ENCODE measurements around the gene IQGAP1. TPM values are rescaled to one million over a fixed set of nuclear protein-coding genes. Genes with fewer than 3 reads are reported as not detected.

The IQGAP1 gene
- polyA plus RNA-seq, 3 donors: 140 to 276 (median 207) TPM

GRCh38 chr15:90411176-90411575 is 23.1 kb downstream of the IQGAP1 start:
- WGBS (ENCODE audit: insufficient coverage): 80% methylated on average over 1 of the region's 2 CpGs
- Histone ChIP-seq H3K36me3 (replicated peaks in 1 of 2; ENCODE audit: control insufficient read depth in 1 of 2, insufficient read depth in 2 of 2, low read length in 2 of 2) (no peaks in the 10 kb centered on the region), H4K20me1 (ENCODE audit: insufficient read depth, low read length) (peaks cover 70% of the 10 kb centered on the region), H3K9me3 (replicated peaks in 1 of 2; ENCODE audit: control insufficient read depth in 1 of 2, insufficient read depth in 1 of 2, low read length in 2 of 2) (no peaks in the 10 kb centered on the region), H3K79me2 (ENCODE audit: insufficient read depth, low read length) (peaks cover 100% of the 10 kb centered on the region), H3K27me3 (ENCODE audit: control insufficient read depth in 2 of 2, insufficient read depth in 2 of 2, low read length in 2 of 2) (no peaks in the 10 kb centered on the region), H3K4me2 (replicated peaks; ENCODE audit: extremely low read depth, low read length, poor library complexity, severe bottlenecking) (peak overlapping the region; percentile 81), H3K27ac (ENCODE audit: low read depth in 1 of 2, low read length in 2 of 2) (peak overlapping the region; percentile 71 to 84), H3K4me3 (replicated peaks in 1 of 3; ENCODE audit: low read depth in 2 of 3, low read length in 3 of 3) (peak overlapping the region in 1 of 3 experiments; percentile 67), H2AFZ (ENCODE audit: insufficient read depth, low read depth, low read length, poor library complexity, severe bottlenecking) (no peak overlapping the region), H3K4me1 (ENCODE audit: control insufficient read depth in 1 of 2, insufficient read depth in 2 of 2, low read length in 2 of 2) (peaks cover 82 to 86% of the 10 kb centered on the region in 2 donors), H3K9ac (ENCODE audit: insufficient read depth, low read length, poor library complexity, severe bottlenecking) (no peak overlapping the region)
- Mint-ChIP-seq H3K36me3 (peaks cover 26 to 33% of the 10 kb centered on the region in 2 donors), H3K4me1 (peaks cover 88% of the 10 kb centered on the region), H3K27ac (peak overlapping the region; percentile 90 to 97 (median 95)), H3K9me3 (peaks cover 0 to 10% (median 4%) of the 10 kb centered on the region in 7 donors), H3K27me3 (ENCODE audit: low read depth in 3 of 3) (peaks cover 0 to 3% (median 1%) of the 10 kb centered on the region in 3 donors), H3K4me3 (peak overlapping the region in 1 of 2 donors; percentile 9)
- no peak for TF ChIP-seq CTCF (IDR thresholded peaks at IDR 0.05)
- DNase-seq: no peak
- intact Hi-C loops (cut with micrococcal nuclease): loop anchor here in 1 of 2 donors (10.0 kb wide), 1 partner anchor 46 kb away; no protein-coding TSS in a partner anchor

GRCh38 chr15:90412356-90413194 is 24.5 kb downstream of the IQGAP1 start:
- DNase-seq: peak; percentile 80 to 95 (median 93)
- H3K9ac ChIP-seq (ENCODE audit: insufficient read depth, low read length, poor library complexity, severe bottlenecking): peak overlapping the region; percentile 39
- Mint-ChIP-seq H3K27ac (peak overlapping the region; percentile 89 to 97 (median 97)), H3K36me3 (peaks cover 28 to 40% of the 10 kb centered on the region in 2 donors), H3K9me3 (peaks cover 2 to 12% (median 4%) of the 10 kb centered on the region in 7 donors), H3K4me3 (peak overlapping the region; percentile 71 to 89), H3K4me1 (peaks cover 84% of the 10 kb centered on the region), H3K27me3 (ENCODE audit: low read depth in 3 of 3) (peaks cover 0 to 3% (median 1%) of the 10 kb centered on the region in 3 donors)
- no peak for TF ChIP-seq CTCF (IDR thresholded peaks at IDR 0.05)
- H3K4me3 ChIP-seq (replicated peaks in 1 of 3; ENCODE audit: low read depth in 2 of 3, low read length in 3 of 3): peak overlapping the region; percentile 19 to 67 (median 46)
- peak overlapping the region; percentile 81 for H3K4me2 ChIP-seq (replicated peaks; ENCODE audit: extremely low read depth, low read length, poor library complexity, severe bottlenecking)
- H4K20me1 ChIP-seq (ENCODE audit: insufficient read depth, low read length): peaks cover 65% of the 10 kb centered on the region
- H3K4me1 ChIP-seq (ENCODE audit: control insufficient read depth in 1 of 2, insufficient read depth in 2 of 2, low read length in 2 of 2): peaks cover 68 to 75% of the 10 kb centered on the region in 2 donors
- no peak overlapping the region for H2AFZ ChIP-seq (ENCODE audit: insufficient read depth, low read depth, low read length, poor library complexity, severe bottlenecking)
- no CpG with 5 or more reads among the region's 3 CpGs for WGBS (ENCODE audit: insufficient coverage)
- no peaks in the 10 kb centered on the region for H3K36me3 ChIP-seq (replicated peaks in 1 of 2; ENCODE audit: control insufficient read depth in 1 of 2, insufficient read depth in 2 of 2, low read length in 2 of 2)
- peaks cover 100% of the 10 kb centered on the region for H3K79me2 ChIP-seq (ENCODE audit: insufficient read depth, low read length)
- H3K27me3 ChIP-seq (ENCODE audit: control insufficient read depth in 2 of 2, insufficient read depth in 2 of 2, low read length in 2 of 2): no peaks in the 10 kb centered on the region
- intact Hi-C loops (cut with micrococcal nuclease): loop anchor here in 1 of 2 donors (10.0 kb wide), 1 partner anchor 48 kb away; no protein-coding TSS in a partner anchor
- peak overlapping the region; percentile 60 to 84 for H3K27ac ChIP-seq (ENCODE audit: low read depth in 1 of 2, low read length in 2 of 2)
- H3K9me3 ChIP-seq (replicated peaks in 1 of 2; ENCODE audit: control insufficient read depth in 1 of 2, insufficient read depth in 1 of 2, low read length in 2 of 2): no peaks in the 10 kb centered on the region
